Measurements from ENCODE around the gene AREG.

AREG gene

GRCh38 chr4:74431113-74431826, 13.7 kb upstream of the AREG start:
- DNase-seq (ENCODE audit: low read depth, low spot score), result no peak

GRCh38 chr4:74433043-74433442, 11.9 kb upstream of the AREG start:
- no peak for DNase-seq (ENCODE audit: low read depth, low spot score)

- no peak for DNase-seq (ENCODE audit: low read depth, low spot score)
These were observed 11.3 kb upstream of the AREG start for GRCh38 chr4:74433541-74434172.

- no peak for DNase-seq (ENCODE audit: low read depth, low spot score)
These were observed 9.6 kb upstream of the AREG start for GRCh38 chr4:74435296-74435695.

- no peak for DNase-seq (ENCODE audit: low read depth, low spot score)
These were observed 7.1 kb upstream of the AREG start for GRCh38 chr4:74437866-74438265.

GRCh38 chr4:74438661-74439060, 6.3 kb upstream of the AREG start:
- no peak for DNase-seq (ENCODE audit: low read depth, low spot score)

- no peak for DNase-seq (ENCODE audit: low read depth, low spot score)
These were observed 5.0 kb upstream of the AREG start for GRCh38 chr4:74439952-74440351.

- DNase-seq (ENCODE audit: low read depth, low spot score), result no peak
These were observed 4.6 kb upstream of the AREG start for GRCh38 chr4:74440356-74440755.

- no peak for DNase-seq (ENCODE audit: low read depth, low spot score)
These were observed 3.2 kb upstream of the AREG start for GRCh38 chr4:74441744-74442143.

- DNase-seq (ENCODE audit: low read depth, low spot score), result no peak
These were observed 1.4 kb downstream of the AREG start for GRCh38 chr4:74446193-74446868.

- DNase-seq (ENCODE audit: low read depth, low spot score), result no peak
These were observed 2.0 kb downstream of the AREG start for GRCh38 chr4:74446896-74447295.

- no peak for DNase-seq (ENCODE audit: low read depth, low spot score)
These were observed 2.8 kb downstream of the AREG start for GRCh38 chr4:74447636-74448233.

GRCh38 chr4:74449571-74450297, 4.8 kb downstream of the AREG start:
- no peak for DNase-seq (ENCODE audit: low read depth, low spot score)

GRCh38 chr4:74450298-74450683, 5.4 kb downstream of the AREG start:
- DNase-seq (ENCODE audit: low read depth, low spot score), result no peak

GRCh38 chr4:74451214-74451661, 6.3 kb downstream of the AREG start:
- no peak for DNase-seq (ENCODE audit: low read depth, low spot score)

- DNase-seq (ENCODE audit: low read depth, low spot score), result no peak
These were observed 8.2 kb downstream of the AREG start for GRCh38 chr4:74453037-74453635.

- DNase-seq (ENCODE audit: low read depth, low spot score), result no peak
These were observed 9.2 kb downstream of the AREG start for GRCh38 chr4:74453829-74454742.

GRCh38 chr4:74455361-74456055, 10.6 kb downstream of the AREG start:
- DNase-seq (ENCODE audit: low read depth, low spot score), result no peak

- DNase-seq (ENCODE audit: low read depth, low spot score), result no peak
These were observed 11.3 kb downstream of the AREG start for GRCh38 chr4:74456056-74456744.

Data from activated naive CD8-positive, alpha-beta T cell treated with anti-CD3 and anti-CD28 coated beads, Interleukin-2, amount 50 U/mL, for 16 hours (primary cell).